HG03432 (cell line): ENCODE data around the gene MPV17L2.
"Not testable (repeated sequence)": the region's sequence is repeated elsewhere in the genome, so short reads cannot be mapped to it uniquely, and the experiment has no call there.

Experiments
- ATAC-seq: cut with Tn5 transposase; IDR thresholded peaks from one replicate; pipeline ENCODE4 v1.9.1; 2021; ENCODE audit warnings: mild to moderate bottlenecking, moderate library complexity; ENCODE audit not compliant: unreplicated experiment

Gene MPV17L2

DNA sequence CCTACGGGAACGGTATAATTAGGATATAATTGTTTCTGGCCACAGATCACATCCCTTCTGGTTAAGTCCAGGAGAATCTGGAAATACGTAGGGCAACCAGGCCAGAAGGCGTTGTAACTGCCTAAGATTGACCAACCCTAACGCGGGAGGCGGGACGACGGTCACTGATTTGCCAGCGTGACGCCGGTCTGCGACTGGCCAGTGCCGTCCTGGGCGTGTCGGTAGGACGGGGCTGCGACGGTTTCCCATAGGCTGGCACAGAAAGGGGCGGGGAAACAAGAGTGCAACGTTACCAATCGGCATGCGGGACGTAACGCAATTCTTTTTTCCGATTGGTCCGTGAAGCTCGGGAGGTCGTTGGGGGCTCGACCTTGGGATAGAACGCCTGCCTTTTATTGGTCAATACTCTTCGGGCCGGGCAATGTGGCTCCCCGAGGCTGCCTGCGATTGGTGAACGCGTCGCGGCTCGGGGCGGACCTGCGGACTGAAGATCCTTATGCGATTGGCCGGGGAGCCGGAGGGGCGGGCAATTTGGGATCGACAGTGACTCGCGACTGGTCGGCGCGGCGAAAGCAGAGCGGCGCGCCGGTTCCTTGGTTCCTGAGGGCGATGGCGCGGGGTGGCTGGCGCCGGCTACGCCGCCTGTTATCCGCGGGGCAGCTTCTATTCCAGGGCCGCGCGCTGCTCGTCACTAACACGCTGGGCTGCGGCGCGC is at the start of gene MPV17L2:
TSS of gene MPV17L2 (plus strand) at position 546 of the 715 bp plus-strand sequence. CDS start at position 610, 64 bp downstream.
- peak; percentile 84 for ATAC-seq

- no peak for ATAC-seq
Observed at GRCh38 chr19:18143902-18144301, 49.1 kb upstream of the MPV17L2 start.

GRCh38 chr19:18144361-18144760 is 48.7 kb upstream of the MPV17L2 start:
- no peak for ATAC-seq

DNA sequence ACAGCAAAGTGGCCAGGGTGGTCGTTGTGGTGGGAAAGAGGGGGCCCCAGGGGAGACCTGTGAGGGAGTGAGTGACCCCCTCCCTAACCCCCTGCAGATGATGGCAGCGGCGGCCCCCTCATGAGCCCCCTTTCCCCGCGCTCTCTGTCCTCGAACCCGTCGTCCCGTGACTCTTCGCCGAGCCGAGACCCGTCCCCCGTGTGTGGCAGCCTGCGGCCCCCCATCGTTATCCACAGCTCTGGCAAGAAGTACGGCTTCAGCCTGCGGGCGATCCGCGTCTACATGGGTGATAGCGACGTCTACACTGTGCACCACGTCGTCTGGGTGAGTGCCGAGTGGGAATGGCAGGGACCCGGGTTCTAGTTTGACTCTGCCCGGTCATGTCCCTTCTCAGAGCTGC is 48.1 kb upstream of the MPV17L2 start:
- no peak for ATAC-seq

- no peak for ATAC-seq
Observed at GRCh38 chr19:18145391-18145999, 47.5 kb upstream of the MPV17L2 start.

GRCh38 chr19:18147396-18147795 is 45.6 kb upstream of the MPV17L2 start:
- no peak for ATAC-seq

GRCh38 chr19:18149596-18149975 is 43.4 kb upstream of the MPV17L2 start:
- ATAC-seq, result no peak

DNA sequence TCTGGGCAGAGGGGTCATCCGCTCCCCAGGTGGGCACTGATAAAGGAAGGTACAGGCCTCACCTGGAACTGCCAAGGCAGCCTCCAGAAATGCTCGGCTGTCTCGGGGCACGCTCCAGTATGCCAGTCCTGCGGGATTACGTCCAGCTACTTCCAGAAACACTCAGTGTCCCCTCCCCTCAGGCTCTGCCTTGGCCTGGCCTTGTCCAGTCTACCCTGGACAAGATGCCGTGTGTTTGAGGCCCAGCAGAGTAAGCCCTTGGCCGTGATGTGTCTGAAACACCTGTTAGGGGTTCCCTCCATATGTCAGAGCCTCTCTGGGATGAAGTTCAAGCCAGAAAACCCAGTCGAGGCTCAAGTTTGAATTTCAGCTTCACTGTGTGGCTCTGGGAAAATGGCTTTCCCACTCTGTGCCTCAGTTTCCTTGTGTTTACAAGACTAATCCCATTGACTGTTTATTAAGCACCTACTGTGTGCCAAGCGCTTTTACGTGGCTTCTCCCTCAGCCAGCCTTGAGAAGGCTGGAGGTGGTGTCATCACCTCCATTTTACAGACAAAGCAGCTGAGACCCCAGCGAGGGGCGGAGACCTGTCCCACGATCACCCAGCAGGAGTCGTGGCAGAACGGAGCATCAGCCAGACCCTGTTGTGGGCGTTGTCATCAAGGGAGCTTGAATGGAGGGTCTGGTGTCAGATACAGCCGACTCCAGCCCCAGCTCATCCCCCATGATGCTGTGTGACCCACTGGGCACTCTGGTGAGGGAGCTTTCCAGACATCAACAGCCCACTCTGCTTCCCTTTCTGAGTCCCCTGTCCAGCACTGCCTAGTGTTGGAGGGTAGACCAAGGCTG is 42.0 kb upstream of the MPV17L2 start:
- no peak for ATAC-seq

- ATAC-seq, result peak; percentile 62
Observed at GRCh38 chr19:18152442-18152816, 40.6 kb upstream of the MPV17L2 start.

DNA sequence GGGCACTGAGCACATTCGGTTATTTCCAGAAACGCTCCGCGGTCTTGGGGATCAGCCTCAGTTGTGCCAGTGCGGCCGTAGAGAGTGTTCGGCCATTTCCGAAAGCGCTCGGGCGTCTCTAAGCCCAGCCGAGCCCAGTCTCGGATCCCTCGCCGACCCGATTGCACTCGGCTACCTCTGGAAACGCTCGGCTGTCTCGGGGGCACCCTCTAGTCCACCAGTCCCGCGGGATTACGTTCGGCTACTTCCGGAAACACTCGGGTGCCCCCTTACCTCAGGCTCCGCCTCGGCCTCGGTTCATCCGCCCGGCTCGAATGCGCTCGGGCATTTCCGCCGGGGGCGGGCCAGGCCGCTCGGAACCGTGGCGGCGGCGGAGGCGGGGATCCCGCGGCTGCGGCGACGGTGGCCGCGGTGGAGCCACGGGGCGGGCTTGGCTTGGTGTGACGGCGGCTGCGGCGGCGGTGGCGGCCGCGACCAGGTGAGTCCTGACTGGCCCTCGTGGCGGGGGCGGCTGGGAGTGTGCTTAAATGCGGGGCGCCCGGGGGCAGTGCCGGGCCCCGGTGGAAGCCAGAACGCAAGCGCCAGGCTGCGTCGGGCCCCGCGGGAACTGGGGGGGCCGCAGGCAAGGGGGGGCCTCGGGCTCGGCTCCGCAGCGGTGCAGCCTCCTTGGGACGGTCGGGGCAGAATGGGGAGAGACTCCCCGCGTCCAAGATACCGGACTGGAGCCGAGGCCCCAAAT is 40.0 kb upstream of the MPV17L2 start, which contains the start of gene PIK3R2:
TSS of gene PIK3R2 (plus strand) at position 347 of the 739 bp plus-strand sequence. CDS start 2,717 bp downstream, outside the sequence.
- peak; percentile 73 for ATAC-seq

- peak; percentile 4 for ATAC-seq
Observed at GRCh38 chr19:18153556-18154134, 39.4 kb upstream of the MPV17L2 start.

GRCh38 chr19:18155095-18156087 is 37.6 kb upstream of the MPV17L2 start:
- ATAC-seq, result no peak

DNA sequence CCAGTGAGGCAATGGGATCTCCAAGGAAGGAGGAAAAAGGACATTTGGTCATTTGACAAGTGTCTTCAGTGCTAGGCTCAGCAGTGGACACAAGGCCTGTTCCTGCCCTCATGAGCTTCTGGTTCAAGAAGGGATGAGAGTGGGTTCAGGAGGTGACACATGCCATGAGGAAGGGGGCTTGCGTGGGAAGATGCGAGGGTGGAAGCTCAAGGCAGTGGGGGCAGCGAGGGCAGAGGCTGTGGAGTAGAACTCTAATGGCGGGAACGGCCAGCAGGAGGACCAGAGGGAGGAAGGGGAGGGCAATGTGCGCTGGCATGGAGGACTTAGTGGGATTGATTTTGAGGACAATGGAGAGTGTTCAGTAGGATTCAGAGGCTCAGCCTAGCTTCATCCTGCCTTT is 36.8 kb upstream of the MPV17L2 start:
- no peak for ATAC-seq

GRCh38 chr19:18156841-18157464 is 36.1 kb upstream of the MPV17L2 start:
- ATAC-seq, result no peak

GRCh38 chr19:18157465-18158063 is 35.5 kb upstream of the MPV17L2 start:
- no peak for ATAC-seq

DNA sequence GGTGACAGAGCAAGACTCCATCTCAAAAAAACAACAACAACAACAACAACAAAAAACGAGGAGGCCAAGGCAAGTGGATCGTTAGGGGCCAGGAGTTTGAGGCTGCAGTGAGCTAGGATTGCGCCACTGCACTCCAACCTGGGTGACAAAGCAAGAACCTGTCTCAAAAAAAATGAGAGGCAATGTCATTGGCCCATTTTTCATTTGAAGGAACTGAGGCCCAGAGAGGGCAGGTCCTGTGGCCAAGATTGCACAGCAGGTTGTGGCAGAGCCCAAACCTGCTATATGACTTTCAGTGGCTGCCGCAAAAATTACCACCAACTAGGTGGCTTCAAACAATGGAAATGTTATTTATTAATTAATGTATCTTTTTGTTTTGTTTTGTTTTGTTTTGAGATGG is 34.6 kb upstream of the MPV17L2 start:
- no peak for ATAC-seq

GRCh38 chr19:18159059-18159616 is 33.9 kb upstream of the MPV17L2 start:
- ATAC-seq, result not testable (repeated sequence)

GRCh38 chr19:18159810-18160209 is 33.2 kb upstream of the MPV17L2 start:
- no peak for ATAC-seq
